Measurements from ENCODE around the gene ACSF3. TPM values are rescaled to one million over a fixed set of nuclear protein-coding genes. Genes with fewer than 3 reads are reported as not detected.
A peak's percentile ranks its signal among the peaks of the same experiment; 100 is the strongest.

The ACSF3 gene
- total RNA-seq, 1 donor from 2014 or later = 18.6 TPM

DNA sequence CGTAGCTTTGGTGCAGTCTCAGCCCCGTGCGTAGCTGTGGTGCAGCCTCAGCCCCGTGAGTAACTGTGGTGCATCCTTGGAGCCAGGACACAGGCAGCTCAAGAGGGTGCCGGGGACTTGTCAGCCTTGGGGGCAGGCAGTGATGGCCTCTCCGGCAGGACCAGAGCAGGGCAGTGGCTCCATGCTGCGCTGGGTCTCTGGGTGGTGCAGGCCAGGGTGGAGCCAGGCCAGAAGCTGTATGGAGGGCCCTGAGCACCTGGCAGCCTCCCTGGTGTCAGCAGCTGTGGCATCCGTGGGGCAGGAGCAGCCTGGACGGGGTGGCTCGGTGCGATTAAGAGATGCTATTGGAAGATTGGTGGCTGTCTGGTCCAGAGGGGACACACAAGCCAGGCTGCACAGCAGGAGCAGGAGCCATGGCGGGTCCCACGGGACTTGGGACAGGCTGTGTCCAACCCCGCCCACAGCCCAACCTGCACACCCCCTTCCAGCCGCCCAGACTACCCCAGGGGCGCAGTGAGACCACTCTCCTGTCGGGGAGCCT is 49.6 kb downstream of the ACSF3 start:
- no peak for DNase-seq (ENCODE audit: low read depth in 2 of 2)

DNA sequence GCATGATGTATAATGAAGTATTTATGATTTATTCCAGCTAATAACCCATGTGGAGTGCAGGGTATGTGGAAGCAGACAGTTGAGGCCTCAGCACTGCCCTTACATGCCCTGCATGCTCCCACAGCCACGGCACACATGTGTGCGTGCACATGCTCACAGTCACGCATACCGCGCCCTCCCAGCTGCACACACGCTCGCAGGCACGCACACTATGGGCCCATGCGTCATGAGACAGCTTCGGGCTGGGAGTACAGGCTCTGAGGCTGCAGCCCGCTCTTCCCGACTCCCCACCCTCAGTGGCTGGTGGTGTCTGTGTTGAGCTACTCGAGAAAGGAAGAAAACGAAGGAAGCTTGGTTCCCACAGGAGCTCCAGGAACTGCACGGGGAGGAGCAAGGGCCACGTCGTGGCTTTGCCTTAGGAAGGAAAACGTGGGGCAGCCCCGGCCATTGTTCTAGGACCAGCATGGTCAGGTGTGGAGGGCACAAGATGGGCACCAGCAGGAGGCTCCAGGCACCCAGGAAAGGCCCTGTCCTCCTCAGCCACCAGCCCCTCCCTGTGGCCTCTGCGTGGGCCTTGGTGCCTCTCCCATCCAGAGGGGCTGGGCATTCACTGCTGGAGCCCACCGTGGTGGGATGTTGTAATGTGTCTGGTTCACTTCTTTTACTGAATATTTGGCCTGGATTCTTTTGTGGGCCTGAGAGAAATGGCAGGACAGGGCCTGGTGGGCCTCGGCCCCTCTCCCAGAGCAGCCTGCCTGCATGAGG is 50.4 kb downstream of the ACSF3 start:
- DNase-seq (ENCODE audit: low read depth in 2 of 2) = no peak

DNA sequence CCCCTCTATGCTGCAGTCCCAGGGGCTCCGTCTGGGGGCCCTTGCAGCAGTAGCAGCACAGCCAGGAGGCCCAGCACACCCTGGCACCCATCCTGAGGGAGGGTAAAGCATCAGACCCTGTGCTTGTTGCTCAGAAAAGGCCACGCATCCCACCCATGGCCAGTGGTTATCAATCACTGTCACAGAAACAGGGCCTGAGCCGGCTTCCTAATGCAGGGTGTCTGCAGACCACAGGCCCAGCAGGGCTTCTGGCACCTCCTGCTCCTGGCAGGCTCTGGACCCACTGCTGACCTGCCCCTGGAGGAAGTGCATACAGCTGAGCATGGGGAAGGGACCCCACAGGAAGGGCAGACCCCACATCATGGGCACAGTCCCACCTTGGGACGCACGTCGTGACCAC is 51.0 kb downstream of the ACSF3 start:
- no peak for DNase-seq (ENCODE audit: low read depth in 2 of 2)

DNA sequence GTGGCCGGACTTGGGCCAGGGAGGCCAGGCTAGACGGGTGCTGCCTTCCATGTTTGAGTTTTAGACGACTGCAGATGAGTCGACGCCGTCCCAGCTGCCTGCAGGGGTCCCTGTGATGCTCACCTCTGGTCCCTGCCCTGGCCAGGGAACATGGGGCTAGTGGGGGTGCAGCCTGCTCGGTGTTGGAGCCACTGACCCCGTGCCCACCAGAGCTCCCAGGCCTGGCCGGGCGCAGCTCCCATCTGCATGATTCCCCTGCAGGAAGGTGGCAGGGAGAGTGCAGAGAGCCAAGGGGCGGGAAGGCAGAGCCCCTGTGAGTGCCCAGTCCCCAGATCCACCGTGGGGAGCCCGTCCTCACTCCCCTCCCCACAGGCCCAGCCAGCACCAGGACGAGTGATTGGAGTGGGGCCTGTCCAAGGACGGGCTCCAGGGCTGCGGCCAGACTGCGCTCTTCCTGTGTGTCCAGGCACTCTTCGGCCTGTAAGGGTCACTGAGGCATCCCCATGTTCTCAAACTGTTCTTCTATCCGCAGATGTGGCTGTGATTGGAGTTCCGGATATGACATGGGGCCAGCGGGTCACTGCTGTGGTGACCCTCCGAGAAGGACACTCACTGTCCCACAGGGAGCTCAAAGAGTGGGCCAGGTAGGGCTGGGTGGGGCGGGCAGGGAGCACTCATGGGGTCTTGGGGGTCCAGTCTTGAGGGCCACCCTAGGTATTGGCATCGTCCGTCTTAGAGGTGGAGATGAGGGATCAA is 51.9 kb downstream of the ACSF3 start:
- no peak for DNase-seq (ENCODE audit: low read depth in 2 of 2)

DNA sequence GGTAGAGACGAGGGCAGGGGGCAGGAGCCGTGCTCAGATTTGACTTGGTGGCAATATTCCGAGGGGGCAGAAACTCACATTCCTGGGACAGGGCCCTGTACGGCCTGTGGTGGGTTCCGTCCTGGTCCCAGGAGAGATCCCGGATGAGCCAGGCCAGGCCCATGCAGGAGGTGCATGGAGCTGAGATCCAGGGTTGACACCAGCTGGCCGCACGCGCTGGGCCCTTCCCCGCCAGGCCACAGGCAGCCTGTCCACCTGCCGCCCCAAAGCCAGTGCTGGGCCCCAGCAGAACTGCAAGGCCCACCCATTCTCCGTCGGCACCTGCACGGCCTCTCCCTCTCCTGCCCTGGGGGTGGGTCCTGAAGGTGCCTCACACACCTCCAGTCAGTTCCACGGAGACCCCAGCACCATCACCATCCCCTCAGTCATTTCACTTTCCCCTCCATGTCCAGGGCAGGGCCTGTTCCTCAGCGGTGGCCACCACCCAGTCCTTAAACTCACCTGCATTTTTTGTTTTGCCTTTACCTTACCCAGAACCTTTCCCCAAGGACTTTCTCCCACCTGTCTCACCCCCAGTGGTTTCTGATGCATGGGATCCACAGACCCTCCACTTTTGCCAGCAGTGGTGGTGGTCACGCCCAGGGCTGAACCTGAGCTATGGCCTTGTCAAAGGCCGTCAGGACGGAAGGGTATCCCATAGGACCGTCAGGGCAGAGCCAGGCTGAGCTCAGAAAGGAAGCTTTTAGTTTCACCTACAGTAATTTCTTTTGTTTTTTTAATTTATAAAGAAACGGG is 52.8 kb downstream of the ACSF3 start:
- DNase-seq (ENCODE audit: low read depth in 2 of 2) = no peak

DNA sequence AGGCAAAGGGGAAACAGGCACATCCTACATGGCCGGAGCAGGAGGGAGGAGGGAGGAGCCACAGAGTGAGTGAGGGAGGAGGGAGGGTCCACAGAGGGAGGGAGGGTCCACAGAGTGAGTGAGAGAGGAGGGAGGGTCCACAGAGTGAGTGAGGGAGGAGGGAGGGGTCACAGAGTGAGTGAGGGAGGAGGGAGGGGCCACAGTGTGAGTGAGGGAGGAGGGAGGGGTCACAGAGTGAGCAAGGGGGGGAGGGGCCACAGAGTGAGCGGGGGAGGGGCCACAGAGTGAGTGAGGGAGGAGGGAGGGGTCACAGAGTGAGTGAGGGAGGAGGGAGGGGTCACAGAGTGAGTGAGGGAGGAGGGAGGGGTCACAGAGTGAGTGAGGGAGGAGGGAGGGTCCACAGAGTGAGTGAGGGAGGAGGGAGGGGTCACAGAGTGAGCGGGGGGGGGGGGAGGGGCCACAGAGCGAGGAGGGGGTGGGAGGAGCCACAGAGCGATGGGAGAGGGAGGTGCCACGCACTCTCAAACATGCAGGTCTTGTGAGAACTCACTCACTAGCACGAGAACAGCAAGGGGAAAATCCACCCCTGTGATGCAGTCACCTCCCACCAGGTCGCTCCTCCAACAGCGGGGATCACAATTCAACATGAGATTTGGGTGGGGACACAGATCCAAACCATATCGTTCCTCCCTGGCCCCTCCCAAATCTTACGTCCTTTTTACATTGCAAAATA is 53.6 kb downstream of the ACSF3 start:
- no peak for DNase-seq (ENCODE audit: low read depth in 2 of 2)

DNA sequence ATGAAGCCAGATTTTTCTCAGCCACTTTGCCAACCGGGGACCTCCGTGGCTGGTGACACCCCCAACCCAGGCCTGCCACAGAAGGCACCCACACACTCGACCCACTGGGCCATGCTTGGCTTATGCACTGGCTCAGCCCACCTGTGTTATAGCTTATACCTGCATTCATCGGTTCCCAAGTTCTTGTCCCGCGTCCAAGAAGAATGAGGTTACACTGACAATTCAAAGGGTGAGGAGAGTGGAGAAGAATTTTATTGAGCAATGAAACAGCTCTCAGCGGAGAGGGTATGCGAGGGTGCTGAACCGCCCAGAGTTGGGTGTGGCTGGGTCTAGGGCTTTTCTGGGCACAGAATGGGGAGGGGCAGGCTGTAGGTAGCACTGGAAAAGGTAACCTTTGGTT is 55.7 kb downstream of the ACSF3 start:
- no peak for DNase-seq (ENCODE audit: low read depth in 2 of 2)

DNA sequence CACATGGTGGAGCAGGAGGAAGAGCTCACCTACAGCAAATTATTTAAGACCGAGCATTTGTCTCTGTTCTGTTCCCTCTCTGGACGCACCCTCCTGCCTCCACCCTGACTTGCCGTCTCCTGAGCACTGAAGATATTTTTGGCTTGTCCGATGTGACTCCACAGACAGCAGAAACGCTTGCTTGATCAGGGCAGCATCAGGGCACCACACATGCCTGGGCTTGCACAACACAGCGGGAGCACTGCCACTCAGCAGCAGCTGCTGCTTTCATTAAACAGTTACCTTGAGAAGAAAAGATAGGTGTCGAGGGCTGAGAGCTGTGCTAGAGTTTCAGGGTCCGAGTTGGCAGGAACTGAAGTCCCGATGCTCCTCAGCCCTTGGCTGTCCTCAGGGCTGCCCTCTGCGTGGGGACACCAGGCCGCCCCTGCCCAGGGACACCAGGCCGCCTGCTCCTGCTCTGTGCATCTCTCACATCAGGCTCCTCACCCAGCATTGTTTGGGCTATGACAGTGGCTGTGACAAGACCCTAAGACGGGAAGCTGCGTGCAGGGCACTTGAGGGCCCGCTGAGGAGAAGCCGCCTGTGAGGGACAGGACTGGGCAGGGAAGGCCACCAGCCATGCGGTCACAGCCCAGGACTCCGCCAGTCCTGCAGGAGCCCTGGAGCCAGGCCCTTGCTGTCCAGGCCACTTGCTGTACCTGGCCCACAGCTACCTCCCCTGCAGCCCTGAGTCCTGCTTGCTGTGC is 56.6 kb downstream of the ACSF3 start:
- DNase-seq (ENCODE audit: low read depth in 2 of 2) = no peak

DNA sequence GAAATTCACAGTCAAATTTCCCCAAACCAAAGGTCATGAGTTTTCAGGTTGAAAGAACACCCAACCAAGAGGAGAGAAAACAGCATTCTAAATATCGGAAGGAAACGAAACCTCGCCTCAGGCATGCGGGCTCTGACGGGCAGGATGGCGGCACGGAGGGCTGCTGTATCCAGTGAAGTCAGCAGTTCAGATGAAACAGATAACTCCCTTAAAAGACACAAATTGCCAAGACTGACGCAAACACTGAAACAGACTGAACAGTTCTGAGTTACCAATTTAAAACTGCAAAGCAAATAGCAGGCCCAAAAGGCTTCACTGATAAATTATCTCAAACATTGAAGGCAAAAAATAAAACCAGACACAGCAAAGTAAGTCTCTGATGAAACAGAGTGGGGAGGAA is 57.3 kb downstream of the ACSF3 start:
- no peak for DNase-seq (ENCODE audit: low read depth in 2 of 2)

DNA sequence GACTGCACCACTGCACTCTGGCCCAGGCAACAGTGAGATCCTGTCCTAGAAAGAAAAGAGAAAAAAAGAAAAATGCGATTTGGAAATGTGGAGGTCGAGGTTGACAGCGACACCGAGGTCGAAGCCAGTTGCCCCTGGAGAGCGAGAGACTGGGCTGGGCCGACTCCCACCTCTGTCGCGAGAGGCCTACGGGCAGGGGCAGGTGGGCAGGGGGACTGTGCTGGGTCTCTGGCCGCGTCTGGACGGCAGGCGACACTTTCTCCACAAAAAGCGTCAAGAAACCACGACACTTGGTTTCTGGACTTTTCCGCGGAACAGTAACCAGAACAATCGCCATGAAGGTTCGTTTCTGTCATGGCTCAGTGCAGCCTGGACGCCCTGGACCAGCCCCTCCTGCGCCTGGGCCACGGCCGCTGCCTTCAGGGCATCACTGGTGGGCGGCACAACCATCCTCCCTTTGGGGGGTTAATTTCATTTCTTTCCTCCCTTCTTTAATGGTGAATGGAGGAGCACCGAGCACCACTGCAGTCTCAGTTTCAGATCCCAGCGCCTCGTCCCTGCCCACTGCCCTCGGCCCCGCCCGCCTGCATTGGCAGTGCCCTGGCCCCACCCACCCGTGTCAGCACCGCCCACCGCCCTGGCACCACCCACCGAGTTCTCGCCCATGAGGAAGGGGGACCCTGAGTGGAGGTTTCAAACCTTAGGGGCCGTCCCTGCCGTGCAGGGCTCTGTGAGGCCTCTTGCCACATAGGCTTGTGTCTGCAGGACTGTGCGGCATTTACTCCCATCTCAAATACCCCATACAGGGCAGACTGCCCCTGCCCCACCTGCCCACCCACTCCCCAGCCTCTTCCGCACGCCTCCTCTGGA is 59.4 kb downstream of the ACSF3 start:
- no peak for DNase-seq (ENCODE audit: low read depth in 2 of 2)

DNA sequence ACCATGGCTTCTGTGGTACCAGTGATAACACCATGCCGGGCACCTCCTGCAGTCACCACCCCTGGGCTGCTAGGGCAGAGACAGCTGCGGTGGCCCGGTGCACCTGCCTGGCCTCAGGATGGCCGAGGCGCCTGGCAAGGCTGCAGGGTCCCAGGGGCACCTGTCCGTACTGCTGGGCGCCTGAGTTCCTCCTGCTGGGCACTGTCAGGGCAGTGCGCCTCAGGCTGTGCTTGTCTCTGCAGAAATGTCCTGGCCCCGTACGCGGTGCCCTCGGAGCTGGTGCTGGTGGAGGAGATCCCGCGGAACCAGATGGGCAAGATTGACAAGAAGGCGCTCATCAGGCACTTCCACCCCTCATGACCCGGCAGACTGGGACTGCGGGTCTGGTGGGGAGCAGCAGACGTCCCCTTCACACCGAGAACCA is 60.2 kb downstream of the ACSF3 start:
- DNase-seq (ENCODE audit: low read depth in 2 of 2) = no peak

DNA sequence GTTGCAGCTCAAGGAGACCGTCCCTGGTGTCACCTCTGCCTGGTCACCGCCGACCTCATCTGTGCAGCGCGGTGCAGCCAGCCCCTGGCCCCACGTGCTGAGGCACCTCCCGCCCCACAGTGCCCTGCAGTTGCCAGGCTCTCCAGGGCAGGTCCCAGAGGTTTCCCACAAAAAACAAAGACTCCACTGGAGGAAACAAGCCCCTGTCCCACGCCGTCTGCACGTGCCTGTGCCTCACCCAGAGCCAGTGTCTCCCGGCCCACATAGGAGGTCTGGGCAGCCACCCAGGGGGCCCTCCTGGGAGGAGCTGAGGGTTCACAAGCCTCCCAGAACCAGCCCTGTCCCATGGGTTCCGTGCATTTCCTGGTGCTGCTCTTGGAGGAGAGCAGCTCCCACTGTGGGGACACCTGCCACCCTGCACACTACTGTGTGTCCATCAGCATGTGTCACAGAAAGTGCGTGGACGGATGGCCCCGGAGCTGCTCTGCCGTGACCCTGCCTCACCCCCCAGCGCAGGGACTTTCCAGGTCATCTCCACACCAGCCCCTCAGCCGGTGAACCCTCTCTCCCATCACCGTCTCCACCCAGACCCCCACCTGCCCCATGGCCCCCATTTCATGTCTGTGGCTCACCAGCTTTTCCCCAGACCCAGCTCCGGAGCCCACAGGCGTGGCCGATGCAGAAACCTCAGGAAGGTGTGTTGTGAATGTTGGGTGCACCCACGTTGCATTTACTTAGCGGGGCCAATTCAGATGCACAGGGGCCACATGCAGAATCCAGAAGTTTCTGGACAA is 60.9 kb downstream of the ACSF3 start:
- DNase-seq (ENCODE audit: low read depth in 2 of 2) = no peak

DNA sequence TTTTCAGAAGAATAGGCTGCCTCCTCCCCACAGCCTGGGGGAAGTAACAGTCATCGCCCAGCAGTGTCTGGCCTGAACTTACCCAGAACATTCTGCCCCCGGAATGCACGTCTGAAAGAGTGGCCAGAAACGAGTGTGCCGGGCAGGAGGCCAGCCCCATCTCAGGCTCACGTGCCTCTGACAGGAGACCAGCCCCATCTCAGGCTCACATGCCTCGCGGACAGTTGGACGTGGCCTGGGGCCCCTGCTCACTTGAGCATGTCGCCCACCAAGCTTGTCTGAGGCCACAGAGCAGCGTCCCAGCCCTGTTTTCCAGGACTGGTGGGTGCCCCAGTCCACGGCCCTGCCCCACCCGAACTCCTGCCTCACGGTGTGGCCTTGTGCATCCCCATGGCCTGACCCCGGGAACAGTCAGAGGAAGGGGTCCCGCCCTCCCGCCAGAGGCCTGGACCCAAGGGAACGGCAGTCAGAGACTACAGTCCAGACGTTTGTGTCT is 61.6 kb downstream of the ACSF3 start:
- peak; percentile 30 to 67 for DNase-seq (ENCODE audit: low read depth in 2 of 2)

DNA sequence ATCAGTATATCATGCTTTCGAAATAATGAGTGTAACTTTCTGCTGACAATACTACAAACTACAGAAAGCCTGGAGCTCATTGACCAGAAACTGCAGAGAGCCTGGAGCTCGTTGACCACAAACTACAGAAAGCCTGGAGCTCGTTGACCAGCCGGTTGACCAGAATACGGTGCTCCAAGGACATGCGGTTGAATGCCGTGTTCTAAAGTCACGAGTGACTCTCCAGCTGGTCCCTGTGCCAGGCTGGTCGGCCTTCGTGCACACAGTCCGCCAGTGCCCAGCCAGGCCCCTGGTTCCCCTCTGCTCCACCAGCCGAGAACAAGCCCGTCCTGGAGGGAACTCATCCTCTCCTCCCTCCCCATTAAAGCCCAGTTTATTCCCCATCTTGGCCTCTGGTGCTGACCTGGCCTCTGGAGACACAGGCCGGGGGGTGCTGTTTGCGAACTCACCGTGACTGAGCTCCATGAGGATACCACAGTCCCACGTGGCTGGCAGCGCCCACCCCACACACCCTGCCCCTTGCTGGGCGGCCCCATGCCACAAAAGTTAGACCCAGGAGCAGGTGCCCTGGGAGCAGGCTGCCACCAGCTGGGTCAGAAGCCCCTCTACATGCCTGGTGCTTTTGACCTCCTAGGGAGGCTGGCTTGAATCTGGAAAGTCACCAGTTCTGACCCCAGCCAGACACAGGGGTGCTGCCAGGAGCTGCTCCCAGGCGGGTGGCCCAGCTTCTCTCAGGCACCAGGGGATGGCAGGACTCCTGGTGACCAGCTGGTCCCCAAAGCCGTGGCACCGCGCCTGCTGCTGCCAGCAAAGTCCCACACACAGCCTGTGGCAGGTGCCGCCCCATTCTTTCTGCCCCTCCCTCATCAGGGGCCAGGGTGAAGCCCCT is 62.4 kb downstream of the ACSF3 start:
- no peak for DNase-seq (ENCODE audit: low read depth in 2 of 2)

DNA sequence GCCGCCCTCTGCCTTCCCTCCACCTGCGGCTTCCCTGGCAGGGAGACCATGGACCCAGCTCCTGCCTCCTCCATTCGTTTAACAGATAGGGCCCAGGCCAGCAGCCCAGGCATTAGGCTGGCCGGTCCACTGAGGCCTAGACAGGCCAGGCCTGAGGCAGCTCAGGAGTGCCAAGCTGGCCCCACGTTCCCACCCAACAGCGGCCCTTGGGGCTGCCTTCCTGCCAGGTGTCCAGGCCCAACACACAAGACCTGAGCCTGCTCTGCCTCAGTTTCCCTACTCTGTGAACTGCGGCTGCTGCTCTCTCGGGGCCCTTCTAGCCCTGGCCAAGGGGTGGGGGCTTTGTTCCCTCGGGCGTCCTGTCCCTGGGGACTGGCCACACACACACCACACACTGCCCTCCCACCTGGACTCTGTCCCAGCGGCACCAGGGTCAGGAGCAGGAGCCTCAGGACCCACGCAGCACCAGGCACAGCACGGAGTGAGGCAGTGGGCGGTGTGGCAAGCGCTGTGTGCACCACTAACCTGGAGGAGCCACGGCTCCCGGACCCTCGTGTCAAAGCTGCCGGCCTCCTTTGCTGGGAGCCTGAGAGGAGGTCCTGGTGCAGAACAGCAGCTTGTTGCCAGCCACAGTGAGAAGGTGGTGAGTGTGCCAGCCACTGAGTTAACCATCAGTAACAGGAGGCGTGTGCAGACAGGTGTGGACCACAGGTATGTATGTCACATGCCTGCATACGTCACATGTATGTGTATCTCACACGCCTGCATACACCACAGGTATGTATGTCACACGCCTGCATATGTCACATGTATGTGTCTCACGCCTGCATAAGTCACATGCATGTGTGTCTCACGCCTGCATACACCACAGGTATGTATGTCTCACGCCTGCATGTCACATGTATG is 63.3 kb downstream of the ACSF3 start:
- no peak for DNase-seq (ENCODE audit: low read depth in 2 of 2)

DNA sequence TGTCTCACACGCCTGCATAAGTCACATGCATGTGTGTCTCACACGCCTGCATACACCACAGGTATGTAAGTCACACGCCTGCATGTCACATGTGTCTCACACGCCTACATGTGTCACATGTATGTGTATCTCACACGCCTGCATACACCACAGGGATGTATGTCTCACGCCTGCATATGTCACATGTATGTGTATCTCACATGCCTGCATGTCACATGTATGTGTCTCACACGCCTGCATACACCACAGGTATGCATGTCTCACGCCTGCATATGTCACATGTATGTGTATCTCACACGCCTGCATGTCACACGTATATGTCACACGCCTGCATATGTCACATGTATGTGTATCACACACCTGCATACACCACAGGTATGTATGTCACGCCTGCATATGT is 64.1 kb downstream of the ACSF3 start:
- no peak for DNase-seq (ENCODE audit: low read depth in 2 of 2)

Measured in dermis microvascular lymphatic vessel endothelial cell (primary cell).